ENCODE measurements around the gene DFFB. TPM values are rescaled to one million over a fixed set of nuclear protein-coding genes. Genes with fewer than 3 reads are reported as not detected.

The DFFB gene
- total RNA-seq, 2 experiments from 2014 or later = 12.2 to 13.6 TPM

GRCh38 chr1:3865606-3866160 lies 8.4 kb downstream of the DFFB start:
- POLR2A ChIA-PET = no interaction called here
- CTCF ChIA-PET = no interaction called here

GRCh38 chr1:3868464-3869006 lies 11.3 kb downstream of the DFFB start:
- ChIA-PET CTCF (no interaction called here), POLR2A (no interaction called here)

- POLR2A ChIA-PET = no interaction called here
- CTCF ChIA-PET = no interaction called here
Observed at GRCh38 chr1:3869751-3870301, 12.6 kb downstream of the DFFB start.

- ChIA-PET CTCF (no interaction called here), POLR2A (no interaction called here)
Observed at GRCh38 chr1:3871451-3871805, 14.2 kb downstream of the DFFB start.

GRCh38 chr1:3872546-3872945 lies 15.3 kb downstream of the DFFB start:
- ChIA-PET POLR2A (no interaction called here), CTCF (no interaction called here)

DNA sequence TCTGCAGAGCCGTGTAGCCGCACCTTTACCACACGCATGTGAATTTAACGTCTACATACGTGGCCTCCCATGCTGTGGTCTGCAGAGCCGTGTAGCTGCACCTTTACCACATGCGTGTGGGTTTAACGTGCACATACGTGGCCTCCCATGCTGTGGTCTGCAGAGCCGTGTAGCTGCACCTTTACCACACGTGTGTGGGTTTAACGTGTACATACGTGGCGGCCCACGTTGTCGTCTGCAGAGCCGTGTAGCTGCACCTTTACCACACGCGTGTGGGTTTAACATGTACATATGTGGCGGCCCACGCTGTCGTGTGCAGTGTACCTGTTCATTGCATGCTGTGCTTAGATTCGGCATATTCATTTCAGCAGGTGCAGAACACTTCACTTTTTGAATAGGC lies 17.5 kb downstream of the DFFB start:
- CTCF ChIA-PET = no interaction called here
- POLR2A ChIA-PET = no interaction called here

DNA sequence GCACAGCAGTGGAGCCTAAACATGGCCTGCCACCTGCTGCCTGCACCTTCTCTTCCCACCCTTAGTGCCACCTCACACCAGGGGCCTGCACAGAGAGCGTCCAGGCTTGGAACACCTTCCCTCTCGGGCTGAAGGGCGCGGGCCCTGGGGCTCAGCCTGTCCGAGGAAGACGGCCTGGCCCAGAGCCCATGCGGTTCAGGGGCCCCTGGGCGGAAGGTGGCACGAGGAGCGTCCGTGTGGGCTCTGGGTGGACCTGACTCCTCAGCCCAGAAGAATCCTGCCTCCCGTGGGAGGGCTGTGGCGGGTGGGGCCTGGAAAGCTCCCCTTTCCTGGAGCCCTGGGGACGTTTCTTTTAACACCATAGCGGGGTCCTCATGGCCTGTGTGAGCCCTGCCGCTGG lies 19.4 kb downstream of the DFFB start:
- ChIA-PET CTCF (no interaction called here), POLR2A (no interaction called here)

DNA sequence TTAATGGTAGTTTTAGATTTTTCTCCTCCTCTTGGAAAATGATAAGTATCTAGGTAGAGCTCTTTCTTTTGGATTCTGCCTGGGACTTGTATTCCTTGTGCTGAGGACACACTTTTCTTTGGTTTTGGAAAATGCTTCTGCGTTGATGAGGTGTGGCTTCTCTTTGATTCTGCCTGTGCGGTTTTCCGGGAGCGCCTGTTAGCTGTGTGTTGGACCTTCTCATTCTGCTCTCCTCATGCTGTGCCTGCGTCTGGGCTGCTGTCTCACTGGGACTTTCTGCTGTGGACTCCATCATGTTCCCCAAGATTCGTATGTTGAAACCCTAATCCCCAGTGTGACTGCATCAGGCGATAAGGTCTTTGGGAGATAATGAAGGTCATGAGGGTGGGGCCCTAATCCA lies 21.8 kb downstream of the DFFB start:
- POLR2A ChIA-PET = no interaction called here
- CTCF ChIA-PET = no interaction called here

- POLR2A ChIA-PET = no interaction called here
- CTCF ChIA-PET = no interaction called here
Observed at GRCh38 chr1:3879787-3880428, 22.6 kb downstream of the DFFB start.

- ChIA-PET CTCF (no interaction called here), POLR2A (interaction anchor here (0.5 kb wide), 1 partner anchor 26 kb away, joined by 3 read pairs; no protein-coding TSS in a partner anchor)
Observed at GRCh38 chr1:3880429-3881192, 23.3 kb downstream of the DFFB start.

GRCh38 chr1:3881193-3881480 lies 23.9 kb downstream of the DFFB start:
- POLR2A ChIA-PET = no interaction called here
- CTCF ChIA-PET = no interaction called here

DNA sequence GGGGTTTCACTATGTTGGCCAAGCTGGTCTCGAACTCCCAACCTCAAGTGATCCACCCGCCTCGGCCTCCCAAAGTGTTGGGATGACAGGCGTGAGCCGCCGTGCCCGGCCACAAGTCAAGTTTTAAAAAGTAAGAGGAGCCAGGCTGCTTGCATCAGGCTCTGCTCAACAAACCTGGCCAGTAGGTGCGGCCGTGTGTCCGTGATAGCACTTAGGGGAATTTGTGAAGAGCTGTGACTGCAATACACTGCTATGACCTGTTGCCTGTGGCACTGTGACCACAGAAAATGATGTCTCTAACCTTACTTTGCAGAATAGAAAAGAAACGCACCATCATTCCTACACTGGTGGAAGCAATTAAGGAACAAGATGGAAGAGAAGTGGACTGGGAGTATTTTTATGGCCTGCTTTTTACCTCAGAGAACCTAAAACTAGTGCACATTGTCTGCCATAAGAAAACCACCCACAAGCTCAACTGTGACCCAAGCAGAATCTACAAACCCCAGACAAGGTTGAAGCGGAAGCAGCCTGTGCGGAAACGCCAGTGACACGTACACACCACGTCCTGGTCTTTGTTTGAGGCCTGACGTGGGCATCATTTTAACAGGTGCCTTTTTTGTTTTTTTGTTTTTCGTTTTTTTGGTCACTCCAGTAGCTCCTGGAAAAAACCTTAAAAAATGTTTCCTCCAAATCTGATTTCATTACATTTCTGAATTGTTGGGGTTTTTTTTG lies 26.1 kb downstream of the DFFB start:
- ChIA-PET CTCF (interaction anchor here (1.0 kb wide), 1 partner anchor 16 kb away, joined by 4 read pairs; the partner anchor contains the start of gene C1orf174), POLR2A (no interaction called here)

DNA sequence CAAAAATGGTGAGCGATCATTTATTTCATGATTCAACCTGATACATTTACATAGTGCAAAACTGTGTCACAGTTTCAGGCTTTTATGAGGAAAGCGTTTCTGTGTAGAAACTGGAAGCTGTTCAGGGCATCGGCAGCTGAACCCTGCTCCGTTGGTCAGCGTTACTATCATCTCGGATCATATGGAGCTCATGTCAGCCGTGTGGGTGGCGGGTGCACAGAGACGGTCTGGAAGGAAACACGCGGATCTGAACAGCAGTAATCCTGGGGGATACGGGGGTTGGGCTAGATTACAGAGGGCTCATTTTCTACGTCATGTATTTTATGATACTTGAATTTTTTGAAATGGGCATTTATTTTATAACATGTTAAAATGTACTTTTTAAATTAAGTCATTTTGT lies 27.7 kb downstream of the DFFB start:
- POLR2A ChIA-PET = no interaction called here
- CTCF ChIA-PET = interaction anchor here (0.8 kb wide), 1 partner anchor 14 kb away, joined by 3 read pairs; no protein-coding TSS in a partner anchor

DNA sequence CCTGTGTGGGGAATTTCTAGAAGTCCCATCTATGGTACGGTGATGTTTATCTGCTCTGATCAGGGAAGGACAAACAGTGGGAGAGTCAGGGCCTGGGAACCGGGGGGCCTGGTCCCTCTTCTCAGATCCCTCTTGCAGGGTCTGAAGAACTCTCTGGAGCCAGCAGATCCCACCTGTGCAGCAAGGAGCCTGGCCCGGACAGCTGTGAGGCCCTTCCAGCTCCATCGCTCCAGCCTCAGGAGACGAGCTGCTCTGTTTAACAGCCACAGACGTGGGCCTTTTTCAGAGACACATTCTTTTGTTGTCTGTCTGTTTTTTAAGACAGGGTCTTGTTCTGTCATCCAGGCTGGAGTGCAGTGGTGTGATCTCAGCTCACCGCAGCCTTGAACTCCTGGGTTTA lies 28.3 kb downstream of the DFFB start:
- ChIA-PET CTCF (no interaction called here), POLR2A (no interaction called here)

DNA sequence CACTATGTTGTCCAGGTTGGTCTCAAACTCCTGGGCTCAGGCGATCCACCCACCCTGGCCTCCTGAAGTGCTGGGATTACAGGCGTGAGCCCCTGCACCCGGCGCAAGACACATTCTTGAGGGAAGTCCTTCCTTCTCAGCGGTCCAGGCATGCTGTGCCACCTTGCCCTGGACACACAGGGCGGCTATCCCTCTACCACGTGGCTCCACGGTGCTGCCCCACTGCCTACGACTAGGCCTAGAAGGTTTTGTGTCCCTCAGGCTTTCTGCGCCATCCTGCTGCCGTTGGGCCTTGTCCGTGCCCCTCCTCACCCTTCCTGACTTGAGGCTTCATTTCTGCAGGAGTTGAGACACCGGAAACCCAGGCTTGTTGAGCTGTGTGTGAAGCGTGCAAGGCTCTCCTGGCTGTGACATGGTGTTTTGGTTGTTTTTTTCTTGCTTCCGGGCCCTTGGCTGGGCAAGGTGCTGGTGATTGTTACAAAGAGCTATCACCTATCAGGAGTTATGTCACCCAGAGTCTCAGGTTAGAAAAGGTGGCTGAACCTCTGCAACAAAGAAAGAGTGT lies 28.9 kb downstream of the DFFB start:
- POLR2A ChIA-PET = no interaction called here
- CTCF ChIA-PET = no interaction called here

DNA sequence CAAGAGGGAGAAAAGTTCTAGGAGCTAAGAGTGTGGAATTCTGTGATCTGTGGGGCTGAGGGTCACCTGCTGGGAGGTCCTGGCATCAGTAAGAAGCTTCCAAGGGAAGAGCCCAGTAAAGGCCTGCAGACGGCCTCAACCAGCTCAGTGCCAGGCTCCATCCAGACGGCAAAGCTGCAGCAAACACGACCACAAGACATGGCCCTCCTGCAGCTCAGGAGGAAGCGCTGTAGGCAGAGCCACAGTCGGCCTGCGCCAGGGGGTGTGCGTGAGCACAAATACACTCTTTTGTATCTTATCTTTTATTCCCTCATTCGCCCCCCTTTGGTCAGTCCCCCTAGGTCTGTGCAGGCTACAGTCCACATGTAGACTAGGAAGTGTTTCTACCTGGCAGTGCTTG lies 29.4 kb downstream of the DFFB start:
- ChIA-PET POLR2A (no interaction called here), CTCF (interaction anchor here (1.5 kb wide), 1 partner anchor 13 kb away, joined by 3 read pairs; no protein-coding TSS in a partner anchor)

- POLR2A ChIA-PET = no interaction called here
- CTCF ChIA-PET = no interaction called here
Observed at GRCh38 chr1:3888301-3888700, 31.0 kb downstream of the DFFB start.

DNA sequence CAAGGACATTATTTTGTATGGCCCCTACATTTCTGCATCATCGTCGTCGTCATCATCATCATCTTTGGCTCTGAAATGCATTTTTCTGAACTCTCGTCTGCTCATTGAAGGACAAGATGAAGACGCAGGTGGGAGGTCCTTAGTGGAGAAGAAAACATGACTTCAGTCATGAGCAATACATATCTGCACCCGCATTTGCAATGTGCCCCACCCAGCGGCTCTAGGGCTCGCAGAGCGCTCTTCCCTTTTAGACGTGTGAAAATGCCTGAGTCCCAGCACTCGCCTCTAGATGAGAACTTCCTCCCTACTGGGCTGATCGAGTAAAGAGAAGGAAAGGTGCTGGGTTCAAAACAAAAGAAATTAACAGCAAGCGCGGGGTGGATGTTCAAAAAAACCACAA lies 32.7 kb downstream of the DFFB start:
- ChIA-PET POLR2A (interaction anchor here (0.7 kb wide), 1 partner anchor 9 kb away, joined by 3 read pairs; no protein-coding TSS in a partner anchor), CTCF (interaction anchor here (1.4 to 1.6 kb wide), 3 partner anchors 10 to 31 kb away, joined by 4 to 6 read pairs (median 4); partner anchors contain the start of gene C1orf174)

GRCh38 chr1:3890389-3891328 lies 33.4 kb downstream of the DFFB start:
- POLR2A ChIA-PET = interaction anchor here (0.7 kb wide), 1 partner anchor 9 kb away, joined by 3 read pairs; no protein-coding TSS in a partner anchor
- CTCF ChIA-PET = interaction anchor here (1.4 to 1.6 kb wide), 3 partner anchors 9 to 32 kb away, joined by 4 to 6 read pairs (median 4); partner anchors contain the start of gene C1orf174
